Measurements from ENCODE around the gene LENG9. TPM values are rescaled to one million over a fixed set of nuclear protein-coding genes. Genes with fewer than 3 reads are reported as not detected.
"Not testable (repeated sequence)": the region's sequence is repeated elsewhere in the genome, so short reads cannot be mapped to it uniquely, and the experiment has no call there.

The LENG9 gene
- total RNA-seq (2021; ENCODE audit: unreplicated experiment) (5.1 TPM), Bru-seq, nascent RNA (percentile 54 among the genes with signal in this experiment), BruChase-seq, experiment 1, labeled RNA remaining after a 2-hour chase (percentile 45 among the genes with signal in this experiment), BruChase-seq, experiment 2, labeled RNA remaining after a 6-hour chase (percentile 44 among the genes with signal in this experiment)
- polyA plus RNA-seq (2012; ENCODE audit: insufficient read length) = 10.9 TPM
- long read RNA-seq, partial matches to known transcripts = 0 of 3 reads
- long read RNA-seq, other reads (novel, unspliced or antisense) = 0 of 3 reads

GRCh38 chr19:54463531-54464043, at the start of gene LENG9:
TSS of gene LENG9 (minus strand) at chr19:54463778. CDS start at chr19:54463526, 252 bp downstream.
- ATAC-seq (peak; percentile 62), DNase-seq (ENCODE audit: low read depth, low spot score) (no peak)
- ChIA-PET POLR2A (interaction anchor here (1.0 kb wide), 1 partner anchor 15 kb away, joined by 20 read pairs; the partner anchor contains the start of gene LENG8), CTCF (no interaction called here)
- peak within 1 kb of the TSS; percentile 87 for H3K27ac ChIP-seq (ENCODE audit: low read length)
- in situ Hi-C loops (cut with HindIII; ENCODE audit: low pct_unique_long_range_greater_than_20kb, low sequenced_read_pairs) = no loop called here
- intact Hi-C loops (cut with micrococcal nuclease; ENCODE audit: unreplicated experiment) = no loop called here
- H3K9me3 ChIP-seq (ENCODE audit: control insufficient read depth, insufficient read depth, low read depth, low read length) = no peaks in the 10 kb centered on the region
- no peaks in the 10 kb centered on the region; the same call in 1 of the 2 replicates for H3K36me3 ChIP-seq (ENCODE audit: control insufficient read depth, insufficient read depth, low read length)
- H3K27me3 ChIP-seq (ENCODE audit: control insufficient read depth, insufficient read depth, low read length) = no peaks in the 10 kb centered on the region
- H3K4me1 ChIP-seq (ENCODE audit: control insufficient read depth, insufficient read depth, low read length) = peaks cover 26% of the 10 kb centered on the region
- TF ChIP-seq CTCF (IDR thresholded peaks at IDR 0.05) = no peak
- TF ChIP-seq TCF7L2 (IDR thresholded peaks at IDR 0.05; ENCODE audit: low read depth, low read length) = no peak
- TF ChIP-seq POLR2AphosphoS5 (IDR thresholded peaks at IDR 0.05; ENCODE audit: low read depth, low read length) = peak; percentile 87
- TF ChIP-seq REST (IDR thresholded peaks at IDR 0.05; ENCODE audit: insufficient read depth in 1 of 2, low read depth in 2 of 2, low read length in 1 of 2) = no peak
- peak; percentile 35; the same call in 1 of the 2 replicates for TF ChIP-seq SIN3A (IDR thresholded peaks at IDR 0.05; ENCODE audit: borderline replicate concordance, insufficient read depth, low read depth, low read length)
- H3K4me3 ChIP-seq (ENCODE audit: low read depth in 2 of 2, low read length in 2 of 2) = peak within 1 kb of the TSS; percentile 56 to 70
- no TSS peak for BruUV-seq (replicated peaks)

GRCh38 chr19:54509200-54509940, 45.8 kb upstream of the LENG9 start:
- peak; percentile 87 for ATAC-seq
- DNase-seq (ENCODE audit: low read depth, low spot score); H3K27ac ChIP-seq (ENCODE audit: low read length); H3K36me3 ChIP-seq (ENCODE audit: control insufficient read depth, insufficient read depth, low read length); POLR2A ChIA-PET; H3K4me3 ChIP-seq (ENCODE audit: low read depth in 2 of 2, low read length in 2 of 2); H3K4me1 ChIP-seq (ENCODE audit: control insufficient read depth, insufficient read depth, low read length); intact Hi-C loops (cut with micrococcal nuclease; ENCODE audit: unreplicated experiment); in situ Hi-C loops (cut with HindIII; ENCODE audit: low pct_unique_long_range_greater_than_20kb, low sequenced_read_pairs); H3K9me3 ChIP-seq (ENCODE audit: control insufficient read depth, insufficient read depth, low read depth, low read length); CTCF ChIA-PET; H3K27me3 ChIP-seq (ENCODE audit: control insufficient read depth, insufficient read depth, low read length); BruUV-seq (replicated peaks): not testable (repeated sequence)

- H3K27me3 ChIP-seq (ENCODE audit: control insufficient read depth, insufficient read depth, low read length); BruUV-seq (replicated peaks); ATAC-seq; H3K27ac ChIP-seq (ENCODE audit: low read length); H3K36me3 ChIP-seq (ENCODE audit: control insufficient read depth, insufficient read depth, low read length); CTCF ChIA-PET; H3K4me1 ChIP-seq (ENCODE audit: control insufficient read depth, insufficient read depth, low read length); intact Hi-C loops (cut with micrococcal nuclease; ENCODE audit: unreplicated experiment); H3K4me3 ChIP-seq (ENCODE audit: low read depth in 2 of 2, low read length in 2 of 2); POLR2A ChIA-PET; DNase-seq (ENCODE audit: low read depth, low spot score); in situ Hi-C loops (cut with HindIII; ENCODE audit: low pct_unique_long_range_greater_than_20kb, low sequenced_read_pairs); H3K9me3 ChIP-seq (ENCODE audit: control insufficient read depth, insufficient read depth, low read depth, low read length): not testable (repeated sequence)
Measured at GRCh38 chr19:54508487-54508886, 44.9 kb upstream of the LENG9 start.

Data from Panc1 (cell line).